DMS114 treated with DMSO at 0.1 percent for 48 hours (cell line): ENCODE results near the gene PTGES.
"Not testable (repeated sequence)": the region's sequence is repeated elsewhere in the genome, so short reads cannot be mapped to it uniquely, and the experiment has no call there.

Experiments used
- DNase-seq: peaks from one replicate; lab custom pipeline; 2025; ENCODE audit not compliant: unreplicated experiment; lab: John Stamatoyannopoulos, UW

PTGES gene

GRCh38 chr9:129752900-129753729, at the start of gene PTGES:
Gene PTGES (minus strand): TSS chr9:129753042. CDS start chr9:129753012, 30 bp downstream.
- DNase-seq: peak; percentile 33

- DNase-seq: no peak
Observed at GRCh38 chr9:129801504-129801903, 48.7 kb upstream of the PTGES start.

- DNase-seq: no peak
Observed at GRCh38 chr9:129798973-129799372, 46.1 kb upstream of the PTGES start.

- DNase-seq: not testable (repeated sequence)
Observed at GRCh38 chr9:129796029-129796428, 43.2 kb upstream of the PTGES start.

- DNase-seq: no peak
Observed at GRCh38 chr9:129794549-129794948, 41.7 kb upstream of the PTGES start.

- DNase-seq: no peak
Observed at GRCh38 chr9:129786481-129786880, 33.6 kb upstream of the PTGES start.

- DNase-seq: no peak
Observed at GRCh38 chr9:129785866-129786265, 33.0 kb upstream of the PTGES start.

GRCh38 chr9:129784970-129785369, 32.1 kb upstream of the PTGES start:
- not testable (repeated sequence) for DNase-seq

- DNase-seq: peak; percentile 60
Observed at GRCh38 chr9:129783516-129784361, 30.9 kb upstream of the PTGES start.

GRCh38 chr9:129781981-129782380, 29.1 kb upstream of the PTGES start:
- DNase-seq: no peak

- DNase-seq: no peak
Observed at GRCh38 chr9:129781131-129781530, 28.3 kb upstream of the PTGES start.

GRCh38 chr9:129779560-129780190, 26.8 kb upstream of the PTGES start:
- no peak for DNase-seq

GRCh38 chr9:129778469-129778868, 25.6 kb upstream of the PTGES start:
- DNase-seq: no peak

GRCh38 chr9:129777769-129778130, 24.9 kb upstream of the PTGES start:
- DNase-seq: no peak

- DNase-seq: no peak
Observed at GRCh38 chr9:129776938-129777768, 24.3 kb upstream of the PTGES start.

- no peak for DNase-seq
Observed at GRCh38 chr9:129776566-129776937, 23.7 kb upstream of the PTGES start.

GRCh38 chr9:129776096-129776495, 23.3 kb upstream of the PTGES start:
- not testable (repeated sequence) for DNase-seq

- DNase-seq: no peak
Observed at GRCh38 chr9:129775448-129775798, 22.6 kb upstream of the PTGES start.

GRCh38 chr9:129774791-129775447, 22.1 kb upstream of the PTGES start:
- no peak for DNase-seq
